ENCODE results near the gene SIAH2. TPM values are rescaled to one million over a fixed set of nuclear protein-coding genes. Genes with fewer than 3 reads are reported as not detected.

Gene SIAH2
- total RNA-seq, 2 donors from 2014 or later = 15.6 to 19.2 TPM

GRCh38 chr3:150755902-150756301 is 7.1 kb downstream of the SIAH2 start:
- WGBS, 2 experiments (ENCODE audit: insufficient coverage in 1 of 2, insufficient read length in 1 of 2) = 97 to 100% methylated on average over 3 of the region's 3 CpGs
- Histone ChIP-seq H3K4me3 (ENCODE audit: low read length) (no peak overlapping the region), H3K4me1 (ENCODE audit: control insufficient read depth, insufficient read depth, low read length) (peaks cover 9% of the 10 kb centered on the region), H3K9ac (ENCODE audit: extremely low read depth, low read length, poor library complexity, severe bottlenecking) (no peak overlapping the region), H3K27ac (ENCODE audit: low read depth, low read length) (no peak overlapping the region), H3K27me3 (ENCODE audit: control insufficient read depth, insufficient read depth, low read length, poor library complexity, severe bottlenecking) (no peaks in the 10 kb centered on the region), H3K9me3 (ENCODE audit: control insufficient read depth, low read length) (no peaks in the 10 kb centered on the region), H3K36me3 (ENCODE audit: control insufficient read depth, insufficient read depth, low read length) (peaks cover 6% of the 10 kb centered on the region)
- no peak overlapping the region for H3K27ac Mint-ChIP-seq
- TF ChIP-seq CTCF (conservative IDR thresholded peaks at IDR 0.05) = no peak
- no peak for DNase-seq
- no peaks in the 10 kb centered on the region for H3K27me3 Mint-ChIP-seq (ENCODE audit: insufficient read depth)
- H3K4me1 Mint-ChIP-seq = peaks cover 49% of the 10 kb centered on the region
- no peak overlapping the region for H3K4me3 Mint-ChIP-seq
- H3K36me3 Mint-ChIP-seq (ENCODE audit: low read depth) = peaks cover 2% of the 10 kb centered on the region
- H3K9me3 Mint-ChIP-seq = no peaks in the 10 kb centered on the region

GRCh38 chr3:150754896-150755295 is 8.1 kb downstream of the SIAH2 start:
- H3K4me1 ChIP-seq (ENCODE audit: control insufficient read depth, insufficient read depth, low read length) = peaks cover 9% of the 10 kb centered on the region
- H3K9me3 ChIP-seq (ENCODE audit: control insufficient read depth, low read length) = no peaks in the 10 kb centered on the region
- no peak for DNase-seq
- Mint-ChIP-seq H3K27ac (no peak overlapping the region), H3K27me3 (ENCODE audit: insufficient read depth) (no peaks in the 10 kb centered on the region), H3K4me3 (no peak overlapping the region), H3K36me3 (ENCODE audit: low read depth) (peaks cover 2% of the 10 kb centered on the region), H3K4me1 (peaks cover 45% of the 10 kb centered on the region), H3K9me3 (no peaks in the 10 kb centered on the region)
- H3K27me3 ChIP-seq (ENCODE audit: control insufficient read depth, insufficient read depth, low read length, poor library complexity, severe bottlenecking) = no peaks in the 10 kb centered on the region
- H3K27ac ChIP-seq (ENCODE audit: low read depth, low read length) = no peak overlapping the region
- 88 to 100% methylated on average over 3 of the region's 3 CpGs for WGBS, 2 experiments (ENCODE audit: insufficient coverage in 1 of 2, insufficient read length in 1 of 2)
- peak overlapping the region; percentile 50 for H3K4me3 ChIP-seq (ENCODE audit: low read length)
- no peak overlapping the region for H3K9ac ChIP-seq (ENCODE audit: extremely low read depth, low read length, poor library complexity, severe bottlenecking)
- TF ChIP-seq CTCF (conservative IDR thresholded peaks at IDR 0.05) = no peak
- peaks cover 6% of the 10 kb centered on the region for H3K36me3 ChIP-seq (ENCODE audit: control insufficient read depth, insufficient read depth, low read length)

- Mint-ChIP-seq H3K27me3 (ENCODE audit: insufficient read depth) (no peaks in the 10 kb centered on the region), H3K9me3 (no peaks in the 10 kb centered on the region), H3K36me3 (ENCODE audit: low read depth) (peaks cover 2% of the 10 kb centered on the region), H3K4me1 (peaks cover 33% of the 10 kb centered on the region), H3K4me3 (no peak overlapping the region), H3K27ac (no peak overlapping the region)
- H3K27me3 ChIP-seq (ENCODE audit: control insufficient read depth, insufficient read depth, low read length, poor library complexity, severe bottlenecking) = no peaks in the 10 kb centered on the region
- H3K27ac ChIP-seq (ENCODE audit: low read depth, low read length) = no peak overlapping the region
- WGBS, 2 experiments (ENCODE audit: insufficient coverage in 1 of 2, insufficient read length in 1 of 2) = 92 to 95% methylated on average over 2 of the region's 2 CpGs
- no peaks in the 10 kb centered on the region for H3K36me3 ChIP-seq (ENCODE audit: control insufficient read depth, insufficient read depth, low read length)
- DNase-seq = no peak
- TF ChIP-seq CTCF (conservative IDR thresholded peaks at IDR 0.05) = no peak
- peaks cover 9% of the 10 kb centered on the region for H3K4me1 ChIP-seq (ENCODE audit: control insufficient read depth, insufficient read depth, low read length)
- H3K9me3 ChIP-seq (ENCODE audit: control insufficient read depth, low read length) = no peaks in the 10 kb centered on the region
- no peak overlapping the region for H3K9ac ChIP-seq (ENCODE audit: extremely low read depth, low read length, poor library complexity, severe bottlenecking)
- no peak overlapping the region for H3K4me3 ChIP-seq (ENCODE audit: low read length)
Observed at GRCh38 chr3:150751781-150752263, 11.1 kb downstream of the SIAH2 start.

All from endodermal cell (in vitro differentiated cells).